Activated CD4-positive, CD25-positive, alpha-beta regulatory T cell (primary cell): ENCODE results near the gene PFN2.
"Not testable (repeated sequence)": the region's sequence is repeated elsewhere in the genome, so short reads cannot be mapped to it uniquely, and the experiment has no call there.

Experiments used
- DNase-seq, 4 experiments: peaks; one replicate each; lab custom pipeline; 2025; lab: John Stamatoyannopoulos, UW

PFN2 gene

GRCh38 chr3:149970716-149971402 lies at the start of gene PFN2:
PFN2 (minus strand) TSS chr3:149970895; CDS start chr3:149970856, 39 bp downstream.
- DNase-seq: peak; percentile 9 to 35 (median 16)

GRCh38 chr3:150015901-150016300 lies 45.2 kb upstream of the PFN2 start:
- no peak for DNase-seq

- no peak for DNase-seq
Observed at GRCh38 chr3:150014782-150015181, 44.1 kb upstream of the PFN2 start.

GRCh38 chr3:150013801-150014200 lies 43.1 kb upstream of the PFN2 start:
- DNase-seq: no peak

GRCh38 chr3:150006794-150007193 lies 36.1 kb upstream of the PFN2 start:
- no peak for DNase-seq

GRCh38 chr3:150005243-150006112 lies 34.8 kb upstream of the PFN2 start:
- no peak for DNase-seq

- DNase-seq: no peak
Observed at GRCh38 chr3:150000641-150001040, 29.9 kb upstream of the PFN2 start.

- DNase-seq: no peak
Observed at GRCh38 chr3:149999421-149999820, 28.7 kb upstream of the PFN2 start.

- DNase-seq: no peak
Observed at GRCh38 chr3:149998946-149999345, 28.3 kb upstream of the PFN2 start.

- no peak for DNase-seq
Observed at GRCh38 chr3:149992416-149993058, 21.8 kb upstream of the PFN2 start.

GRCh38 chr3:149990423-149990948 lies 19.8 kb upstream of the PFN2 start:
- no peak for DNase-seq

GRCh38 chr3:149989307-149989706 lies 18.6 kb upstream of the PFN2 start:
- DNase-seq: no peak

- DNase-seq: no peak
Observed at GRCh38 chr3:149983628-149984027, 12.9 kb upstream of the PFN2 start.

- not testable (repeated sequence) for DNase-seq
Observed at GRCh38 chr3:149983053-149983452, 12.4 kb upstream of the PFN2 start.

- DNase-seq: not testable (repeated sequence)
Observed at GRCh38 chr3:149981979-149982378, 11.3 kb upstream of the PFN2 start.

GRCh38 chr3:149977386-149977785 lies 6.7 kb upstream of the PFN2 start:
- DNase-seq: no peak

- DNase-seq: no peak
Observed at GRCh38 chr3:149975919-149976318, 5.2 kb upstream of the PFN2 start.

- peak in 1 of 4 experiments; percentile 9 for DNase-seq
Observed at GRCh38 chr3:149971403-149972075, 844 bp upstream of the PFN2 start.

GRCh38 chr3:149969940-149970715 lies 567 bp downstream of the PFN2 start:
- DNase-seq: peak; percentile 20 to 47 (median 30)

GRCh38 chr3:149969110-149969939 lies 1.4 kb downstream of the PFN2 start:
- no peak for DNase-seq
